ENCODE results near the gene GLB1L3. TPM values are rescaled to one million over a fixed set of nuclear protein-coding genes. Genes with fewer than 3 reads are reported as not detected.
"Not testable (repeated sequence)": the region's sequence is repeated elsewhere in the genome, so short reads cannot be mapped to it uniquely, and the experiment has no call there.

Gene GLB1L3
- total RNA-seq, 4 donors from 2014 or later, result 5.1 to 6.1 (median 5.9) TPM

- WGBS, result 78% methylated on average over 20 of the region's 22 CpGs
- Histone ChIP-seq H3K27me3 (peaks cover 16% of the 10 kb centered on the region), H3K36me3 (no peaks in the 10 kb centered on the region), H3K4me3 (no peak overlapping the region), H3K27ac (no peak overlapping the region), H3K4me1 (peaks cover 6% of the 10 kb centered on the region), H3K9me3 (no peaks in the 10 kb centered on the region)
- TF ChIP-seq POLR2A (IDR thresholded peaks at IDR 0.05) (no peak), POLR2AphosphoS5 (IDR thresholded peaks at IDR 0.05) (no peak)
- DNase-seq (ENCODE audit: low spot score in 2 of 2), result no peak
Observed at GRCh38 chr11:134282121-134283045, 6.2 kb downstream of the GLB1L3 start.

DNA sequence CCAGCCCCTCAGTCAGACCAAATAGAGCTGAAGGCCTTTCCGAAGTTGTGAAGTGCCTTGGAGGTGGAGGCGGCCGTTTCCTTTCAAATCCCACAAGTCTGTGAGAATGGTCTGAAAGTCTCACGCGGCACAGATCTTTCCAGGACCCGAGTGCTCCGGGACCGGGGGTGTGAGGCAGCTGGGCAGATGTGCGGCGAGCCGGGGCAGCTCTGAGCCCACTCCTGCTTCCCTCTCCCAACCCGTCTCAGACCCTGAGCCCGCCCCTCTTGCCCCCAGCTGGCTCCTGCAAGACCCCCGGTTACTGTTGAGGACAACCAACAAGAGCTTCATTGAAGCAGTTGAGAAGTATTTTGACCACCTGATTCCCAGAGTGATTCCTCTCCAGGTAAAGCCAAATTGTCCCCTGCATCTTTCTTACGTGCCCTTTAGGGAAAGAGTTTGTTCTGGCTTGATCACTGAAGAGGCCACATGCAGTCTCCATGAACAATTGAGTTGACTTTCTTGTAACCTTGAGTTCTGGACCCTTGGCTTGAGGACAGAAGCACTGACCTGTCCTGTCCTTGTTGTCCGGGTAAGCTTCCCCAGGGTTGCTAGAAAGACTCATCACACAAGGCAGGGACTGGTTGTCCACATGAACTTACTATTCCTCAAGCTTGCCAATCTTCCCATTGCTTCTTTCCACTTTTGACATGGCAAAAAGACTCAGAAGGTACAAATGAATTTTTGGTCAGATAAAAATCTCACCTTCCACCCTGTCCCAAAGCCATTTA, 7.5 kb downstream of the GLB1L3 start:
- Histone ChIP-seq H3K27me3 (peaks cover 4% of the 10 kb centered on the region), H3K36me3 (no peaks in the 10 kb centered on the region), H3K4me3 (no peak overlapping the region), H3K4me1 (peaks cover 6% of the 10 kb centered on the region), H3K27ac (no peak overlapping the region), H3K9me3 (no peaks in the 10 kb centered on the region)
- TF ChIP-seq CTCF (IDR thresholded peaks at IDR 0.05) (no peak), POLR2A (IDR thresholded peaks at IDR 0.05) (no peak), EP300 (IDR thresholded peaks at IDR 0.05) (no peak), POLR2AphosphoS5 (IDR thresholded peaks at IDR 0.05) (no peak)
- no peak for DNase-seq (ENCODE audit: low spot score in 2 of 2)
- WGBS, result 93% methylated on average over 15 of the region's 16 CpGs

- not testable (repeated sequence) for H3K9me3 ChIP-seq; H3K27me3 ChIP-seq; H3K4me3 ChIP-seq; H3K4me1 ChIP-seq; H3K36me3 ChIP-seq; DNase-seq (ENCODE audit: low spot score in 2 of 2); H3K27ac ChIP-seq
- WGBS, result 83% methylated on average over 5 of the region's 5 CpGs
Observed at GRCh38 chr11:134284349-134284748, 8.2 kb downstream of the GLB1L3 start.

DNA sequence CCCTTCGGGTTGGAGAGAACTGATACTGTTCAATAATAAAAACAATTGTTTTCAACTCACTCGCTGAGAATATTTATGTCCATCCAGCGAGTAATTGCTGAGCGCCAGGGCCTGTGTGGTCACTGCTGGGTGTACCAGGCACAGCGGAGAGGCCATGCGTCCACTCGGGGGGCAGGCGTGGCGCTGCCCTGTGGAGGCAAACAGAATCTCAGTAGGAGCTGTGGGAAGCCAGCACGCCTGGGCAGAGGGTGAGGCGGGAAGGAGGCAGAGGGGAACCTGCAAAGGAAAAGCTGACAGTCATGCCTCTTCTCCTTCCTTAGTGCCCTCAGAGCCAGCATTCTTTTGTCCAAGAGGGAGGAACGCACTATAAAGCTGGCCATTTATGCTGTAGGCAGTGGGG, 11.4 kb downstream of the GLB1L3 start:
- H3K4me1 ChIP-seq, result peaks cover 3% of the 10 kb centered on the region
- TF ChIP-seq EP300 (IDR thresholded peaks at IDR 0.05) (no peak), POLR2AphosphoS5 (IDR thresholded peaks at IDR 0.05) (no peak), POLR2A (IDR thresholded peaks at IDR 0.05) (no peak)
- no peaks in the 10 kb centered on the region for H3K9me3 ChIP-seq
- H3K27ac ChIP-seq, result no peak overlapping the region
- no peak for DNase-seq (ENCODE audit: low spot score in 2 of 2)
- H3K4me3 ChIP-seq, result no peak overlapping the region
- no peaks in the 10 kb centered on the region for H3K27me3 ChIP-seq
- no peaks in the 10 kb centered on the region for H3K36me3 ChIP-seq
- WGBS, result 88% methylated on average over 12 of the region's 12 CpGs

- H3K9me3 ChIP-seq, result no peaks in the 10 kb centered on the region
- H3K36me3 ChIP-seq, result no peaks in the 10 kb centered on the region
- WGBS, result 93% methylated on average over 9 of the region's 13 CpGs
- no peaks in the 10 kb centered on the region for H3K4me1 ChIP-seq
- H3K4me3 ChIP-seq, result no peak overlapping the region
- H3K27me3 ChIP-seq, result no peaks in the 10 kb centered on the region
- TF ChIP-seq EP300 (IDR thresholded peaks at IDR 0.05) (no peak), POLR2A (IDR thresholded peaks at IDR 0.05) (no peak), CTCF (IDR thresholded peaks at IDR 0.05) (no peak), POLR2AphosphoS5 (IDR thresholded peaks at IDR 0.05) (no peak)
- H3K27ac ChIP-seq, result no peak overlapping the region
- DNase-seq (ENCODE audit: low spot score in 2 of 2), result no peak
Observed at GRCh38 chr11:134288486-134288885, 12.3 kb downstream of the GLB1L3 start.

DNA sequence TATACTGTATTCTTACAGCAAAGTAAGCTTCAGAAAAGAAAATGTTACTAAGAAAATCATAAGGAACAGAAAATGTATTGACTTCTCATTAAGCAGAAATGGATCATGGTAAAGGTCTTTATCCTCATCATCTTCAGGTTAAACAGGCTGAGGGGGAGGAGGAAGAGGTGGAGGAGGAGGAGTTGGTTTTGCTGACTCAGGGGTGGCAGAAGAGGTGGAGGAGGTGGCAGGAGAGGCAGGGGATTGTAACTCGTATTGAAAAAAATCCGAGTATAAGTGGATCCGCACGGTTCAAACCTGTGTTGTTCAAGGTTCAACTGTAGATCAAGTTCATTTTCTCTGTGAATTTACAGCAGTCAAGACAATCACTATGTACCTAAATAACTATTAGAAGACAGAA, 13.0 kb downstream of the GLB1L3 start:
- peaks cover 3% of the 10 kb centered on the region for H3K27me3 ChIP-seq
- H3K9me3 ChIP-seq, result no peaks in the 10 kb centered on the region
- 83% methylated on average over 4 of the region's 4 CpGs for WGBS
- TF ChIP-seq POLR2AphosphoS5 (IDR thresholded peaks at IDR 0.05) (no peak), EP300 (IDR thresholded peaks at IDR 0.05) (no peak), CTCF (IDR thresholded peaks at IDR 0.05) (no peak), POLR2A (IDR thresholded peaks at IDR 0.05) (no peak)
- no peak overlapping the region for H3K4me3 ChIP-seq
- no peaks in the 10 kb centered on the region for H3K36me3 ChIP-seq
- no peak overlapping the region for H3K27ac ChIP-seq
- H3K4me1 ChIP-seq, result no peaks in the 10 kb centered on the region
- DNase-seq (ENCODE audit: low spot score in 2 of 2), result no peak
